Measurements from ENCODE around the gene KCNN1.

KCNN1 gene

DNA sequence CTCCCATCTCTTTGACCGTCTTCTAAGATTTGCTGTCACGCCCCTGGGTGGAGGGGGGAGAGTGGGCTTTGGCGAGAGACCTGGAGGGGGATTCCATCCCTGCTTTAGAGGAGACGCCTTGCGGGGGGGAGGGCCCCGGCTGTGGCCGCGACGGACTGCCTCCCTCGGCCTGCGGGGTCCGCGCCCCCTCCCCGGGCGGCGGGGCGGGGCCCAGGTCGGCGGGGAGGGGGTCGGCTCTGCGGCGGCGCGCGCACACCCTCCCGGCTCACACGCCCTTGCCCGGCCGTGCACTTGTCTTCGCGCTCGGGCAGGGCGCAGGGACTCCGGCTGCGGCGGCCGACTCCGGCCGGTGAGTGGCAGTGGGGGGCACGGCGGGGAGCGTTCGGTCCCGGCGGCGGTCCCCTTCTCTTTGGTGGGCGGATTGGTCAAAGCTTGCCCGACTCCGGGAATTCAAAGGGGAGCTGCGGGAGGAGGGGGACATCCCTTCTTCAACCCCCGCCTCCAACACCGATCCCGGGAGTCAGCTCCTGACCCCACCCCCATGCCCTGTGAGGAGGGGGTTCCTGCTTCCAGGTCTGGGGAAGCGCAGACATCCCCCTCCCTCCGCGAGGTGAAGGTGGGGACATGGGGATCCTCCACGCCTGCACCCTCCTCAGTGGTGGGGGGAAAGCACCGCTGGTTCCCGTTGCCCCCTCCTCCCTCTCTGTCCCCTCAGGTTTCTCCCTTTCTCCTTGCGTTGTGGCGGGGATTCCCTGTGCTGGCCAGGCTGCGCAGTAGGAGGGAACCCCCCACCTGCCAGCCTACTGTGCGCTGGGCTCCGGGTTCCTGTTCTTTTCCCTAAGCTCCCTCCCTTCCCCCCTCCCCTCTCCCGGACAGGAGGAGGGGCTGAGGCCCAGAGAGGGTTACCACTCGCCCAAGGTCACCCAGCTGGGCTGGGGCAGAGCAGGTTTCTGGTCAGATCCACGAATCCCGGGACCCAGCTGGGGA, 14.6 kb upstream of the KCNN1 start:
- H2BK120ac ChIP-seq (ENCODE audit: low read depth, low read length) = no peak overlapping the region
- no peaks in the 10 kb centered on the region for H3K9me3 ChIP-seq (replicated peaks in 1 of 2; ENCODE audit: control insufficient read depth in 2 of 2, insufficient read depth in 1 of 2, low read depth in 1 of 2, low read length in 2 of 2)
- no peak for DNase-seq (ENCODE audit: low spot score)
- no peak overlapping the region for H3K4ac ChIP-seq (ENCODE audit: low read length)
- no peak overlapping the region for H4K8ac ChIP-seq (ENCODE audit: low read depth, low read length)
- H3K27ac ChIP-seq (replicated peaks; ENCODE audit: low read length) = no peak overlapping the region
- H2BK15ac ChIP-seq (ENCODE audit: low read length) = no peak overlapping the region
- peak overlapping the region; percentile 12 for H3K14ac ChIP-seq (ENCODE audit: low read length)
- peak overlapping the region; percentile 85 for H3K18ac ChIP-seq (ENCODE audit: low read length)
- peaks cover 15 to 57% (median 31%) of the 10 kb centered on the region in 3 experiments for H3K27me3 ChIP-seq (ENCODE audit: control insufficient read depth in 3 of 3, insufficient read depth in 3 of 3, low read depth in 1 of 3, low read length in 3 of 3)
- peaks cover 35 to 49% of the 10 kb centered on the region in 2 donors for H3K4me1 ChIP-seq (ENCODE audit: control insufficient read depth in 2 of 2, insufficient read depth in 1 of 2, low read depth in 1 of 2, low read length in 2 of 2)
- peak overlapping the region; percentile 60 for H3K9ac ChIP-seq (ENCODE audit: low read depth, low read length, poor library complexity)
- no peak overlapping the region for H4K91ac ChIP-seq (ENCODE audit: low read depth, low read length, poor library complexity)
- peak overlapping the region; percentile 98 for H3K23ac ChIP-seq (ENCODE audit: low read depth, low read length, poor library complexity)
- peak overlapping the region; percentile 2 to 71 for H3K4me3 ChIP-seq (ENCODE audit: low read length in 2 of 2)
- H2AK5ac ChIP-seq (ENCODE audit: low read depth, low read length) = peak overlapping the region; percentile 95
- H2AFZ ChIP-seq (ENCODE audit: low read length) = peak overlapping the region; percentile 93
- no peaks in the 10 kb centered on the region for H3K36me3 ChIP-seq (replicated peaks in 1 of 2; ENCODE audit: control insufficient read depth in 2 of 2, insufficient read depth in 2 of 2, low read length in 2 of 2)
- H3K79me1 ChIP-seq (ENCODE audit: low read depth, low read length) = no peaks in the 10 kb centered on the region
- no peak overlapping the region for H2BK5ac ChIP-seq (ENCODE audit: low read length)
- peak overlapping the region; percentile 73 for H2BK12ac ChIP-seq (ENCODE audit: low read length)
- peak overlapping the region; percentile 66 for H3K4me2 ChIP-seq (ENCODE audit: insufficient read depth, low read length, poor library complexity, severe bottlenecking)
- WGBS, 2 donors (ENCODE audit: extremely low coverage in 2 of 2, insufficient read length in 2 of 2, insufficient replicate concordance in 1 of 2) = no CpG with 5 or more reads among the region's 68 CpGs

DNA sequence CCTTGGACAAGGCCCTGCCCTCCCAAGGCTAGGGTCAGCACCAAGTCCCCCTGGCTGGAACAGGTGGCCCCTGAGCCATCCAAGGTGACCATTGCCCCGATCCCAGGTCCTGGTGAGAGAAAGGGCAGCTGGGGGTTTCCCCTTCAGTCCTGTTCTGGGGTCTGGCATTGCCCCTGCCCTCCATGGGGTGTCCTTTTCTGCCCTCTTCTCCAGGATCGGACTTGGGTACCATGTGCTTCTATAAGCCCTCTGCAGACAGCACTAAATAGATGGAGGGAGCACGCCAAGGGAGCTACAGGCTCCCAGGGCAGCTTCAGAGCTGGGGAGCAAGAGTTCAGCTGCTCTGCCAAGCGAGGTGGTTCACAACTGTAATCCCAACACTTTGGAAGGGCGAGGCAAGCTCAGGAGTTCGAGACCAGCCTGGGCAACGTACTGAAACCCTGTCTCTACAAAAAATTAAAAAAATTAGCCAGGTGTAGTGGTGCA, 13.5 kb upstream of the KCNN1 start:
- Histone ChIP-seq H2BK120ac (ENCODE audit: low read depth, low read length) (peak overlapping the region; percentile 81), H3K9ac (ENCODE audit: low read depth, low read length, poor library complexity) (no peak overlapping the region), H2BK15ac (ENCODE audit: low read length) (no peak overlapping the region), H4K91ac (ENCODE audit: low read depth, low read length, poor library complexity) (no peak overlapping the region), H3K27ac (replicated peaks; ENCODE audit: low read length) (no peak overlapping the region), H3K4me1 (ENCODE audit: control insufficient read depth in 2 of 2, insufficient read depth in 1 of 2, low read depth in 1 of 2, low read length in 2 of 2) (peaks cover 34 to 46% of the 10 kb centered on the region in 2 donors), H3K9me3 (replicated peaks in 1 of 2; ENCODE audit: control insufficient read depth in 2 of 2, insufficient read depth in 1 of 2, low read depth in 1 of 2, low read length in 2 of 2) (no peaks in the 10 kb centered on the region), H4K8ac (ENCODE audit: low read depth, low read length) (no peak overlapping the region), H3K27me3 (ENCODE audit: control insufficient read depth in 3 of 3, insufficient read depth in 3 of 3, low read depth in 1 of 3, low read length in 3 of 3) (peaks cover 15 to 57% (median 31%) of the 10 kb centered on the region in 3 experiments), H2BK12ac (ENCODE audit: low read length) (peak overlapping the region; percentile 46), H3K79me1 (ENCODE audit: low read depth, low read length) (no peaks in the 10 kb centered on the region), H3K4me2 (ENCODE audit: insufficient read depth, low read length, poor library complexity, severe bottlenecking) (no peak overlapping the region), H3K23ac (ENCODE audit: low read depth, low read length, poor library complexity) (peak overlapping the region; percentile 89), H3K36me3 (replicated peaks in 1 of 2; ENCODE audit: control insufficient read depth in 2 of 2, insufficient read depth in 2 of 2, low read length in 2 of 2) (no peaks in the 10 kb centered on the region), H3K4ac (ENCODE audit: low read length) (no peak overlapping the region), H3K14ac (ENCODE audit: low read length) (peak overlapping the region; percentile 21), H3K4me3 (ENCODE audit: low read length in 2 of 2) (peak overlapping the region in 1 of 2 donors; percentile 71), H2AFZ (ENCODE audit: low read length) (no peak overlapping the region), H2AK5ac (ENCODE audit: low read depth, low read length) (peak overlapping the region; percentile 95), H3K18ac (ENCODE audit: low read length) (peak overlapping the region; percentile 48), H2BK5ac (ENCODE audit: low read length) (no peak overlapping the region)
- DNase-seq (ENCODE audit: low spot score) = no peak
- no CpG with 5 or more reads among the region's 7 CpGs for WGBS, 2 donors (ENCODE audit: extremely low coverage in 2 of 2, insufficient read length in 2 of 2, insufficient replicate concordance in 1 of 2)

- H4K8ac ChIP-seq (ENCODE audit: low read depth, low read length) = no peak overlapping the region
- H3K4ac ChIP-seq (ENCODE audit: low read length) = no peak overlapping the region
- H3K23ac ChIP-seq (ENCODE audit: low read depth, low read length, poor library complexity) = peak overlapping the region; percentile 89
- no peak for DNase-seq (ENCODE audit: low spot score)
- no peak overlapping the region for H2BK5ac ChIP-seq (ENCODE audit: low read length)
- H3K9me3 ChIP-seq (replicated peaks in 1 of 2; ENCODE audit: control insufficient read depth in 2 of 2, insufficient read depth in 1 of 2, low read depth in 1 of 2, low read length in 2 of 2) = no peaks in the 10 kb centered on the region
- no peak overlapping the region for H3K14ac ChIP-seq (ENCODE audit: low read length)
- H3K79me1 ChIP-seq (ENCODE audit: low read depth, low read length) = no peaks in the 10 kb centered on the region
- no peak overlapping the region for H2BK12ac ChIP-seq (ENCODE audit: low read length)
- no peak overlapping the region for H3K4me2 ChIP-seq (ENCODE audit: insufficient read depth, low read length, poor library complexity, severe bottlenecking)
- H2BK15ac ChIP-seq (ENCODE audit: low read length) = no peak overlapping the region
- peaks cover 15 to 56% (median 31%) of the 10 kb centered on the region in 3 experiments for H3K27me3 ChIP-seq (ENCODE audit: control insufficient read depth in 3 of 3, insufficient read depth in 3 of 3, low read depth in 1 of 3, low read length in 3 of 3)
- no peak overlapping the region for H2AK5ac ChIP-seq (ENCODE audit: low read depth, low read length)
- WGBS, 2 donors (ENCODE audit: extremely low coverage in 2 of 2, insufficient read length in 2 of 2, insufficient replicate concordance in 1 of 2) = no CpG with 5 or more reads among the region's 4 CpGs
- H3K27ac ChIP-seq (replicated peaks; ENCODE audit: low read length) = no peak overlapping the region
- peaks cover 34 to 43% of the 10 kb centered on the region in 2 donors for H3K4me1 ChIP-seq (ENCODE audit: control insufficient read depth in 2 of 2, insufficient read depth in 1 of 2, low read depth in 1 of 2, low read length in 2 of 2)
- no peak overlapping the region for H2AFZ ChIP-seq (ENCODE audit: low read length)
- H3K4me3 ChIP-seq (ENCODE audit: low read length in 2 of 2) = no peak overlapping the region
- no peak overlapping the region for H3K9ac ChIP-seq (ENCODE audit: low read depth, low read length, poor library complexity)
- no peaks in the 10 kb centered on the region for H3K36me3 ChIP-seq (replicated peaks in 1 of 2; ENCODE audit: control insufficient read depth in 2 of 2, insufficient read depth in 2 of 2, low read length in 2 of 2)
- H2BK120ac ChIP-seq (ENCODE audit: low read depth, low read length) = peak overlapping the region; percentile 81
- no peak overlapping the region for H4K91ac ChIP-seq (ENCODE audit: low read depth, low read length, poor library complexity)
- no peak overlapping the region for H3K18ac ChIP-seq (ENCODE audit: low read length)
Observed at GRCh38 chr19:17953869-17954268, 13.0 kb upstream of the KCNN1 start.

DNA sequence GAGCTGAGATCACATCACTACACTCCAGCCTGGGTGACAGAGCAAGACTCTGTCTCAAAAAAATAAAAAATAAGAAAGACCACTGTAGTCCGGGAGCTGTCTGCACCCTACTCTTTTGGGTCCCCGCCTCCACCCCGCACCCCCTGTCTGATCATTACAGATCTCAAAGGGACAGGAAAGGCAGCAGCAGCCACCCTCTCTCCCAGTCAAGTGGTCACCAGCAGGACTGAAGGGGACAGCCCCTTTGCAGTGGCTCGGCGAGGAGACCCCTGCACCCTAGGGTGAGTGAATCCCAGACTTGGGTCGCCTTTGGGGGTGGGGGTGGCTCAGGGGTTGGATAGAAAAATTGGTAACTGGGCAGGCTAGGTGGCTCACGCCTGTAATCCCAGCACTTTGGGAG, 12.5 kb upstream of the KCNN1 start:
- Histone ChIP-seq H2AK5ac (ENCODE audit: low read depth, low read length) (no peak overlapping the region), H3K27me3 (ENCODE audit: control insufficient read depth in 3 of 3, insufficient read depth in 3 of 3, low read depth in 1 of 3, low read length in 3 of 3) (peaks cover 15 to 50% (median 27%) of the 10 kb centered on the region in 3 experiments), H2BK15ac (ENCODE audit: low read length) (no peak overlapping the region), H3K18ac (ENCODE audit: low read length) (peak overlapping the region; percentile 92), H3K14ac (ENCODE audit: low read length) (no peak overlapping the region), H3K4ac (ENCODE audit: low read length) (no peak overlapping the region), H3K27ac (replicated peaks; ENCODE audit: low read length) (no peak overlapping the region), H2BK12ac (ENCODE audit: low read length) (no peak overlapping the region), H2AFZ (ENCODE audit: low read length) (no peak overlapping the region), H3K36me3 (replicated peaks in 1 of 2; ENCODE audit: control insufficient read depth in 2 of 2, insufficient read depth in 2 of 2, low read length in 2 of 2) (no peaks in the 10 kb centered on the region), H3K9ac (ENCODE audit: low read depth, low read length, poor library complexity) (no peak overlapping the region), H2BK5ac (ENCODE audit: low read length) (no peak overlapping the region), H3K79me1 (ENCODE audit: low read depth, low read length) (no peaks in the 10 kb centered on the region), H3K4me3 (ENCODE audit: low read length in 2 of 2) (no peak overlapping the region), H3K4me2 (ENCODE audit: insufficient read depth, low read length, poor library complexity, severe bottlenecking) (no peak overlapping the region), H3K9me3 (replicated peaks in 1 of 2; ENCODE audit: control insufficient read depth in 2 of 2, insufficient read depth in 1 of 2, low read depth in 1 of 2, low read length in 2 of 2) (no peaks in the 10 kb centered on the region), H3K4me1 (ENCODE audit: control insufficient read depth in 2 of 2, insufficient read depth in 1 of 2, low read depth in 1 of 2, low read length in 2 of 2) (peaks cover 30 to 38% of the 10 kb centered on the region in 2 donors), H4K91ac (ENCODE audit: low read depth, low read length, poor library complexity) (no peak overlapping the region), H2BK120ac (ENCODE audit: low read depth, low read length) (no peak overlapping the region), H4K8ac (ENCODE audit: low read depth, low read length) (no peak overlapping the region), H3K23ac (ENCODE audit: low read depth, low read length, poor library complexity) (no peak overlapping the region)
- no peak for DNase-seq (ENCODE audit: low spot score)
- no CpG with 5 or more reads among the region's 7 CpGs for WGBS, 2 donors (ENCODE audit: extremely low coverage in 2 of 2, insufficient read length in 2 of 2, insufficient replicate concordance in 1 of 2)
